H9 (cell line): ENCODE data around the gene EPHB3. TPM values are rescaled to one million over a fixed set of nuclear protein-coding genes. Genes with fewer than 3 reads are reported as not detected.
A peak's percentile ranks its signal among the peaks of the same experiment; 100 is the strongest.

ENCODE experiments used
- DNase-seq: peaks from one replicate; pipeline ENCODE4 v3.0.0-alpha.2; 2017
- H2AFZ ChIP-seq: one replicate; pipeline ENCODE4 v1.6.1; 2013; ENCODE audit warnings: mild to moderate bottlenecking, low read length, control low read depth, moderate library complexity
- H2AK5ac ChIP-seq: 2 replicates; pipeline ENCODE4 v1.6.1; 2013; ENCODE audit warnings: low read length, control low read depth, mixed read lengths; ENCODE audit not compliant: insufficient read length
- H2BK120ac ChIP-seq: one replicate; pipeline ENCODE4 v1.6.1; 2013; ENCODE audit warnings: low read depth, mild to moderate bottlenecking, low read length, control low read depth, inconsistent platforms; ENCODE audit not compliant: poor library complexity, severe bottlenecking
- H2BK12ac ChIP-seq: 2 replicates; pipeline ENCODE4 v1.6.1; 2013; ENCODE audit warnings: low read length, control low read depth, mixed read lengths, low read depth; ENCODE audit not compliant: insufficient read length
- H2BK15ac ChIP-seq: 2 replicates; pipeline ENCODE4 v1.6.1; 2013; ENCODE audit warnings: low read depth, low read length, control low read depth
- H2BK20ac ChIP-seq: one replicate; pipeline ENCODE4 v1.6.1; 2013; ENCODE audit warnings: low read depth, mild to moderate bottlenecking, low read length, control low read depth, inconsistent platforms; ENCODE audit not compliant: poor library complexity, severe bottlenecking
- H2BK5ac ChIP-seq: 2 replicates; pipeline ENCODE4 v1.6.1; 2013; ENCODE audit warnings: low read length, control low read depth, mixed read lengths; ENCODE audit not compliant: insufficient read length
- H3K14ac ChIP-seq: 2 replicates; pipeline ENCODE4 v1.6.1; 2013; ENCODE audit warnings: low read length, control low read depth; ENCODE audit not compliant: insufficient read depth
- H3K18ac ChIP-seq: 2 replicates; pipeline ENCODE4 v1.6.1; 2013; ENCODE audit warnings: low read depth, mild to moderate bottlenecking, mixed read lengths, low read length, control low read depth; ENCODE audit not compliant: insufficient read length
- H3K23ac ChIP-seq: 2 replicates; pipeline ENCODE4 v1.6.1; 2013; ENCODE audit warnings: low read length, control low read depth, mixed read lengths, low read depth; ENCODE audit not compliant: insufficient read length
- H3K23me2 ChIP-seq: 2 replicates; pipeline ENCODE4 v1.6.1; 2013; ENCODE audit warnings: low read depth, mild to moderate bottlenecking, mixed read lengths, low read length, control low read depth; ENCODE audit not compliant: insufficient read length, poor library complexity, severe bottlenecking
- H3K27ac ChIP-seq: 2 replicates; pipeline ENCODE4 v1.5.1; 2013; ENCODE audit warnings: low read length, control low read depth, mixed read lengths, low read depth; ENCODE audit not compliant: insufficient read length
- H3K27me3 ChIP-seq: 2 replicates; pipeline ENCODE4 v1.6.1; 2013; ENCODE audit warnings: low read length, control low read depth, inconsistent platforms; ENCODE audit not compliant: insufficient read depth
- H3K4ac ChIP-seq: 2 replicates; pipeline ENCODE4 v1.6.1; 2013; ENCODE audit warnings: low read depth, mild to moderate bottlenecking, control low read depth, inconsistent platforms, low read length, moderate library complexity
- H3K4me1 ChIP-seq: 2 replicates; pipeline ENCODE4 v1.6.1; 2013; ENCODE audit warnings: low read length, control low read depth, inconsistent platforms; ENCODE audit not compliant: insufficient read depth
- H3K4me2 ChIP-seq: 2 replicates; pipeline ENCODE4 v1.6.1; 2013; ENCODE audit warnings: low read length, control low read depth, mixed read lengths; ENCODE audit not compliant: insufficient read length, insufficient read depth
- H3K56ac ChIP-seq: 2 replicates; pipeline ENCODE4 v1.6.1; 2013; ENCODE audit warnings: low read depth, mild to moderate bottlenecking, mixed read lengths, low read length, control low read depth; ENCODE audit not compliant: insufficient read length
- H3K79me1 ChIP-seq: 2 replicates; pipeline ENCODE4 v1.6.1; 2013; ENCODE audit warnings: low read depth, mild to moderate bottlenecking, moderate library complexity, low read length, control low read depth, inconsistent platforms; ENCODE audit not compliant: insufficient read depth, poor library complexity, severe bottlenecking
- H3K79me2 ChIP-seq: 2 replicates; pipeline ENCODE4 v1.6.1; 2013; ENCODE audit warnings: low read length, control low read depth, inconsistent platforms; ENCODE audit not compliant: insufficient read depth
- H3K9ac ChIP-seq: 2 replicates; pipeline ENCODE4 v1.6.1; 2013; ENCODE audit warnings: low read length, control low read depth, mixed read lengths; ENCODE audit not compliant: insufficient read length; ENCODE audit errors: extremely low read depth
- H3K9me3 ChIP-seq: one replicate; pipeline ENCODE4 v1.6.1; 2013; ENCODE audit warnings: low read depth, low read length, inconsistent platforms; ENCODE audit not compliant: control insufficient read depth
- H3T11ph ChIP-seq: one replicate; pipeline ENCODE4 v1.6.1; 2013; ENCODE audit warnings: mild to moderate bottlenecking, low read length, control low read depth, inconsistent platforms
- H4K20me1 ChIP-seq: one replicate; pipeline ENCODE4 v1.6.1; 2013; ENCODE audit not compliant: control insufficient read depth, insufficient read length, insufficient read depth
- H4K5ac ChIP-seq: 2 replicates; pipeline ENCODE4 v1.6.1; 2013; ENCODE audit warnings: low read depth, mild to moderate bottlenecking, mixed read lengths, low read length, control low read depth; ENCODE audit not compliant: insufficient read length
- H4K8ac ChIP-seq: replicated peaks from 2 replicates; pipeline ENCODE4 v1.6.1; 2013; ENCODE audit warnings: low read length, control low read depth, mixed read lengths, low read depth; ENCODE audit not compliant: insufficient read length
- H4K91ac ChIP-seq: 2 replicates; pipeline ENCODE4 v1.6.1; 2013; ENCODE audit warnings: low read depth, mild to moderate bottlenecking, moderate library complexity, mixed read lengths, low read length, control low read depth; ENCODE audit not compliant: insufficient read length
- H3K27ac Mint-ChIP-seq, 3 experiments: 2 replicates in 2 of 3; 3 replicates in 1 of 3; pipeline ENCODE4 v1.8.0; 2020 to 2021; ENCODE audit warnings: mixed read lengths in 3 of 3, mild to moderate bottlenecking in 1 of 3, moderate library complexity in 1 of 3
- H3K27me3 Mint-ChIP-seq: 2 replicates; pipeline ENCODE4 v1.8.0; 2021; ENCODE audit warnings: low read depth, mild to moderate bottlenecking, moderate library complexity, mixed read lengths
- H3K36me3 Mint-ChIP-seq, 3 experiments: 2 replicates in 2 of 3; 3 replicates in 1 of 3; pipeline ENCODE4 v1.8.0; 2020 to 2021; ENCODE audit warnings: low read depth in 3 of 3, mixed read lengths in 3 of 3; ENCODE audit not compliant: insufficient read depth in 1 of 3
- H3K4me1 Mint-ChIP-seq, 2 experiments: 2 replicates each; pipeline ENCODE4 v1.8.0; 2020; ENCODE audit warnings: mixed read lengths in 2 of 2
- H3K4me3 Mint-ChIP-seq, 2 experiments: 2 replicates in 1 of 2; 3 replicates in 1 of 2; pipeline ENCODE4 v1.8.0; 2020 to 2021; ENCODE audit warnings: mild to moderate bottlenecking in 2 of 2, mixed read lengths in 2 of 2, moderate library complexity in 1 of 2
- H3K9me3 Mint-ChIP-seq, 2 experiments: 2 replicates in 1 of 2; 3 replicates in 1 of 2; pipeline ENCODE4 v1.8.0; 2020; ENCODE audit warnings: mild to moderate bottlenecking in 2 of 2, mixed read lengths in 2 of 2, moderate library complexity in 1 of 2
- CTCF ChIP-seq: fragments of 200-600 bp; sonication (generic); conservative IDR thresholded peaks from 3 replicates; pipeline ENCODE4 v1.8.0; 2021; ENCODE audit warnings: antibody characterized with exemption, mild to moderate bottlenecking
- whole genome bisulfite sequencing: extraction: QIAGEN DNeasy Blood & Tissue Kit; methylation state at CpG from one replicate; pipeline ENCODE4 v1.1.7; 2013; ENCODE audit warnings: missing lambda C conversion rate, low lambda C conversion rate, mixed read lengths; ENCODE audit not compliant: insufficient read length; ENCODE audit errors: extremely low coverage; 5-methylcytosine and 5-hydroxymethylcytosine counted together
- total RNA-seq: library from RNA; stranded (reverse); gene quantifications from 2 replicates; pipeline ENCODE4 v1.2.1, GENCODE V29; 2021

The EPHB3 gene
- total RNA-seq, 1 experiment from 2014 or later, result 1.0 TPM

- Histone ChIP-seq H4K5ac (no peak overlapping the region), H3K79me1 (no peaks in the 10 kb centered on the region), H3K79me2 (no peaks in the 10 kb centered on the region), H2BK120ac (no peak overlapping the region), H4K91ac (no peak overlapping the region), H3K56ac (no peak overlapping the region), H4K20me1 (no peaks in the 10 kb centered on the region), H3K9ac (no peak overlapping the region), H2BK20ac (no peak overlapping the region), H3T11ph (no peak overlapping the region), H3K23ac (no peak overlapping the region), H4K8ac (no peak overlapping the region), H2AK5ac (no peak overlapping the region), H3K4ac (no peak overlapping the region), H3K23me2 (peaks cover 6% of the 10 kb centered on the region), H2BK15ac (no peak overlapping the region), H3K14ac (no peak overlapping the region), H3K9me3 (no peaks in the 10 kb centered on the region), H3K27ac (no peak overlapping the region), H2BK12ac (no peak overlapping the region), H3K4me1 (peaks cover 5% of the 10 kb centered on the region; the same call in 1 of the 2 replicates), H3K4me2 (peak overlapping the region; percentile 59), H3K18ac (no peak overlapping the region), H2BK5ac (no peak overlapping the region), H3K27me3 (peaks cover 9% of the 10 kb centered on the region), H2AFZ (peak overlapping the region; percentile 3)
- Mint-ChIP-seq H3K36me3 (peaks cover 0 to 12% (median 3%) of the 10 kb centered on the region in 3 experiments; a peak in 5 of 7 replicates), H3K4me1 (peaks cover 25% of the 10 kb centered on the region in 2 experiments), H3K27me3 (peaks cover 58% of the 10 kb centered on the region), H3K9me3 (peaks cover 12 to 13% of the 10 kb centered on the region in 2 experiments), H3K4me3 (peak overlapping the region; percentile 50 to 77), H3K27ac (no peak overlapping the region)
- no CpG with 5 or more reads among the region's 10 CpGs for WGBS
- TF ChIP-seq CTCF, result no peak
- no peak for DNase-seq
Measured at GRCh38 chr3:184514171-184514490, 47.5 kb upstream of the EPHB3 start.
